Measurements from ENCODE around the gene BCL6B.
"Not testable (repeated sequence)": the region's sequence is repeated elsewhere in the genome, so short reads cannot be mapped to it uniquely, and the experiment has no call there.

The BCL6B gene

DNA sequence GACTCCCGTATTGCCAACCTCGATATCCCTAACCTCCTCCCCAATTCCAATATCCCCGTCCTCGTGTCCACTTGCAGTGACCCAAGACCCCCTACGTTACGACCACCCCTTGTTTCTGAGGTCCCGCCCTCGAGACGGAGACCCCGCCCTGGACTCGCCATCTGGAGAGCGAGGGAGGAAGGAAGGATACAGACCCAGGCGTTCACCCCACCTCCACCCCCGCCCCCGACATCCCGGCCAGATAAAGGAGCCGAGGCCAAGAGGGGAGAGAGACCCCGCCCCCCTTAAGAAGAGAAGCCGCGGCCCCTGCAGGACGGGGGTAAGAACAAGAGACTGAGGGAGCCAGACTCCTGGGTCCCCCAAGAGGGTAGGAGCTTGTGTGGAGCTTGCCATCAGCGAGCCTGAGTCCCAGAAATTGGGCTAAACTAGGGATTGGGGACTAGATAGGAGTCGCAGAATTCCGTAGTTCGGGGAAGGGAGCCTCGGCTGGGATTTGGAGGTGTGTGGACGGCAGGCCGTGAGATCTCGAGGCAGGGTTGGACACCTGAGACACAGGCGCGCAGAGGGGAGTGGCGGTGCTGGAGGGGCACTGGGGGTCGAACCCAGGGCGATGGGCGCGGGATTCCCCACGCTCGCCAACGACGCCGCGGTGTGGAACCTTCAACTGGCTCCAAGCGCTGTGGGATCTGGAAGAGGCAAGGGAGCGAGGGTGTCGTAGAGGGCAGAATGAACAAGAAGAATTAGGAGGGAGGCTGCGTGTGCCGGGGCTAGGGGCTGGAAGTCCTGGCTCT lies at the start of gene BCL6B:
BCL6B (plus strand) TSS at position 270 of the 791 bp plus-strand sequence. CDS start 622 bp downstream, outside the sequence.
- no peak for DNase-seq (ENCODE audit: low spot score)

DNA sequence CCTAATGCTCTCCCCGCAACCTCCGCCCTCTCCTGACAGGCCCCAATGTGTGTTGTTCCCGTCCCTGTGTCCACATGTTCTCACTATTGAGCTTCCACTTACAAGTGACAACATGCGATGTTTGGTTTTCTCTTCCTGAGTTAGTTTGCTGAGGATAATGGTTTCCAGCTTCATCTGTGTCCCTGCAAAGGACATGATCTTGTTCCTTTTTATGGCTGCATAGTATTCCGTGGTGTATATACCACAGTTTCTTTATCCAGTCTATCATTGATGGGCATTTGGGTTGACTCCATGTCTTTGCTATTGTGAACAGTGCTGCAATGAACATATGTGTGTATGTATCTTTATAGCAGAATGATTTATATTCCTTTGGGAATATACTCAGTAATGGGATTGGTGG lies 43.4 kb upstream of the BCL6B start:
- not testable (repeated sequence) for DNase-seq (ENCODE audit: low spot score)

DNA sequence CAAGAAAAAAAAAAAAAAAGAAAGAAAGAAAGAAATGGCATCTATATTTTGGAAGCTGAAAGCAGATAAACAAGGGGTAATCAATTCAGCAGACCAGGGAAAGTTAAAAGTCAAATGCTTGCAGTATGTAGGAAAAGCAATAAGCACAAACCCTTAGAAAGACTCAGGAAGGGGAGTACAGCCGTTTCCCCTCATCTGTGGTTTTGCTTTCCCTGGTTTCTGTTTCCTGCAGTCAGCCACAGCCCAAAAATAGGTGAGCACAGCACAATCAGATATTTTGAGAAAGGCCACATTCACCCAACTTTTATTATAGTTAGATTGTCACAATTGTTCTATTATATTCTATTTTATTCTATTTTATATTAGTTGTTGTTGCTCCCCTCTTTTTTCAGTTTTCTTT lies 41.4 kb upstream of the BCL6B start:
- DNase-seq (ENCODE audit: low spot score), result no peak

- DNase-seq (ENCODE audit: low spot score), result no peak
Observed at GRCh38 chr17:6985266-6985665, 37.6 kb upstream of the BCL6B start.

DNA sequence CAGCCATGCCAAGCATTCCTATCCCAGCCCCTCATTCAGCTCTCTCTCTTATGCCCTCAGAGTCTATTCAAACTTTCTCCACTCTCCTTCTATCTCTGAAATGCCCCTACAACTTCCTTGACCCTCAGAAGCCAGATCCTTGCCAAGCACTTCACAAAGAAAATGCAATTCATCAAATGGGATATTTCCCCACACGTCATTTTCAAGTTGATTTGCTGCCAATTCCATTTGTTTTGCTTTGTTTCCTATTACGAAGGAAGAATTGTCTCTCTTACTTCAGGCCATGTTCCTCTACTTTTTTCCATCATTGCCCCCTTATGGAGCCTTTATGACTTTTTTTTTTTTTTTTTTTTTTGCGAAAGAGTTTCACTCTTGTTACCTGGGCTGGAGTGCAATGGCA lies 36.2 kb upstream of the BCL6B start:
- DNase-seq (ENCODE audit: low spot score), result no peak

- DNase-seq (ENCODE audit: low spot score), result no peak
Observed at GRCh38 chr17:6989779-6990178, 33.1 kb upstream of the BCL6B start.

DNA sequence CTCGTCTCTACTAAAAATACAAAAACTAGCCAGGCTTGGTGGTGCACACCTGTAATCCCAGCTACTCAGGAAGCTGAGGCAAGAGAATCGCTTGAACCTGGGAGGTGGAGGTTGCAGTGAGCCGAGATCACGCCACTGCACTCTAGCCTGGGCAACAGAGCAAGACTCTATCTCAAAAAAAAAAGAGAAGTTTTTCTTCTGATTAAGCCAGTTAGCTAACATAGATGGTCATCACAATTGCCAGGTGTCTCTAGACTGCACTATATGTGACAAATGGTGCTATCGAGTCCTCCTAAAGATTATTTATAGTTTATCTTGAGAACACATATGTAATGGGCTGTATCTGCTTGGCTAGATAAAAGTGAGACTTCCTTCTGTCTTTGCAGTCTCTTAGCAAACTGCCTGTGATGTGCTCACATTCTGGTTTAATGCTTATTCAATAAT lies 29.2 kb upstream of the BCL6B start:
- DNase-seq (ENCODE audit: low spot score), result not testable (repeated sequence)

- no peak for DNase-seq (ENCODE audit: low spot score)
Observed at GRCh38 chr17:6994118-6994598, 28.7 kb upstream of the BCL6B start.

GRCh38 chr17:6994666-6995256 lies 28.1 kb upstream of the BCL6B start:
- no peak for DNase-seq (ENCODE audit: low spot score)

DNA sequence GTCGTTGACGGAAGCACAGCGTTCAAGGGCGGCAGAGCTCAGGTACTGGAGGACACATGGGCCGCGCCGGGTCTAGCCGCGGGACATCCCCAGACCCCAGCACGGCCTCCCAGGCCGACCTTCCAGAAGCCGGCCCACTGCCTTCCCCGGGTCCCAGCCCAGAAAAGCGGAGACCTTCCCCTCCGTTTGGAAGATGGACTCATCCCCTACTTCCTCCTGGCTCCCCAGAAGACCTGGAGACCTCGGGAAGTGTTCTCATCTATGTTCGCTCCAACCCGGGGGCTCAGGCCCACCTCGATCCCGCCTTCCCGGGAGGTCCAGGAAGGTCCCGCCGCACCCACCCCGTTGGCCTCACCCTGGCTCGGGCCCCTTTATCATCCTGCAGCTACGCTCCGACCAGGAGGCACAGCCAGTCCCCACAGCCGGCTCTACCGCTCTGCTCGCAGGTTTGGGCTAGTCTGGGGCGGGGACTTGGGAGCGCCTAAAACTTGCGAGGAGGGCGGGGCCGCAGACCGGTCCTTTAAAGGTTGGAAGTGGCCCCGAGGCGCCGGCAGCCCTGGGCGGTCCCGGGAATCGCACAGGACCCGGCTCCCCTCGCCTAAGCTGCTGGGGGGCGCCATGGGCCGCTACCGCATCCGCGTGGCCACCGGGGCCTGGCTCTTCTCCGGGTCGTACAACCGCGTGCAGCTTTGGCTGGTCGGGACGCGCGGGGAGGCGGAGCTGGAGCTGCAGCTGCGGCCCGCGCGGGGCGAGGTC lies 27.2 kb upstream of the BCL6B start, which contains the start of gene ALOX12:
ALOX12 (plus strand) TSS at position 550 of the 756 bp plus-strand sequence; CDS start at position 619, 69 bp downstream.
- DNase-seq (ENCODE audit: low spot score), result no peak

DNA sequence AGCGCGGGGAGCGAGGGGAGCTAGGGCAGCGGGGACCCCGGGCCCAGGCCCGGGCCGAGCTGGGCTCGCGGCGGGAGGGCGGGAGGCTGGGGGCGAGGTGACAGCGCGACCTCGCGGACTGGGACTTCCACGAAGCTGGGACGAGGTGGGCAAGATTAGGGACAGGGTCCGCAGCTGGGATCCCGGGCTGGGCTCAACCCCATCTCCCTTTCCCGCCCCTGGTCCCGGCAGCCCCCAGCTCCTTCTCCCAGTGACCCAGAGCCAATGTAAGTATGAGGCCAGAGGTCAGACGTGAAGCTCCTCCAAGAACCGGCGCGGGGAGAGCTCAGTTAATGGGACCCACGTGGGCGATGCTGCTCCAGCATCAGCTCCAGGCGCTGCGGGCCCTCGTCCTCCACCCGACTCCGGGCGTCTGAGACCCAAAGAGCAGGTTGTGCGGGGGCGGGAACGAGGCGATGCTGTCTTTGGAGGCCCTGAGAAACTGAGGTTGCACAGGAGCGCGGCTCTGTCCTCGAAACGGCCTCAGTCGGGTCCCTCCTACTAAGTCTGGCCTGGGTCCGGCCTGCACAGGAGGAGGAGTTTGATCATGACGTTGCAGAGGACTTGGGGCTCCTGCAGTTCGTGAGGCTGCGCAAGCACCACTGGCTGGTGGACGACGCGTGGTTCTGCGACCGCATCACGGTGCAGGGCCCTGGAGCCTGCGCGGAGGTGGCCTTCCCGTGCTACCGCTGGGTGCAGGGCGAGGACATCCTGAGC lies 26.4 kb upstream of the BCL6B start:
- DNase-seq (ENCODE audit: low spot score), result no peak

GRCh38 chr17:6997171-6997570 lies 25.7 kb upstream of the BCL6B start:
- no peak for DNase-seq (ENCODE audit: low spot score)

DNA sequence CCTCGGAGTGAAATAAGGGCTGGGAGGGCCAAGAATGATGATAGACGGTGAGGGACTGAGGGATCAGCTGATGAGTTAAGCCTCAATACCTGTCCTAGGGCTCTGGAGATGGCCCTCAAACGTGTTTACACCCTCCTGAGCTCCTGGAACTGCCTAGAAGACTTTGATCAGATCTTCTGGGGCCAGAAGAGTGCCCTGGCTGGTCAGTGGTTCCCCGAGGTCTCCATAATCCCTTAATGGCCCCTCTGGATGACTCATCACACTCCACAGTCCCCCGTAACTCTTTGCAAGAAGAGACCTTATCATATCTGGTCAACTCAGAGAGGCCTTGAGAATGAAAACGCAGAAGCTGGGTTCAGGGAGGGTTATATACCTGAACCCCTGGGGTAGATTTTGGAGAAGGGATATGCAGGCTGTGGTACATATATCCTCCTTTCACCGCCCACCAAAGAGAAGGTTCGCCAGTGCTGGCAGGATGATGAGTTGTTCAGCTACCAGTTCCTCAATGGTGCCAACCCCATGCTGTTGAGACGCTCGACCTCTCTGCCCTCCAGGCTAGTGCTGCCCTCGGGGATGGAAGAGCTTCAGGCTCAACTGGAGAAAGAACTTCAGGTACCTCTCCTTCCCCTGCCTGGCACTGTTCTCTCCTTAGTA lies 23.9 kb upstream of the BCL6B start:
- no peak for DNase-seq (ENCODE audit: low spot score)

DNA sequence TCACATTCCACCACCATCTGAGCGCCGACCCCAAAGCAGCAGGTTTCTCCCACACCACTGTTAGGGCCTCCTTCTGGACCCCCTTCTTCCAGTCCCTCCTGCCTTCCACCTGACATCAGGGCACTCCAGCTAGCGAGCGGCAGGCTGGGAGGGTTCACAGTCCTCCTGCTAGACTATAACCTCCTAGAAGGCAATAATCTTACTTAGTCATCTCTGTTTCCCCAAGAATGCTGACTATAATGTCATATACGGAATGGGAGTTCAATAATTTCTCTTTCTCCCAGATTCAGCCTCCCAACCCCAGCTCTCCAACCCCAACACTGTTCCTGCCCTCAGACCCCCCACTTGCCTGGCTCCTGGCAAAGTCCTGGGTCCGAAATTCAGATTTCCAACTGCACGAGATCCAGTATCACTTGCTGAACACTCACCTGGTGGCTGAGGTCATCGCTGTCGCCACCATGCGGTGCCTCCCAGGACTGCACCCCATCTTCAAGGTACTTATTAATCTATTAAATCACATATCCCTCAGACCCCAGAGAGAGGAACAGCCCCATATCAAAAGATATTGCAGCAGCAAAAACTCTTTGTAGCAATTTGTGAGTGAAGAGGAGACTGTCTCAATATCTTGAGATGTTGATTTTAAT lies 21.4 kb upstream of the BCL6B start:
- no peak for DNase-seq (ENCODE audit: low spot score)

DNA sequence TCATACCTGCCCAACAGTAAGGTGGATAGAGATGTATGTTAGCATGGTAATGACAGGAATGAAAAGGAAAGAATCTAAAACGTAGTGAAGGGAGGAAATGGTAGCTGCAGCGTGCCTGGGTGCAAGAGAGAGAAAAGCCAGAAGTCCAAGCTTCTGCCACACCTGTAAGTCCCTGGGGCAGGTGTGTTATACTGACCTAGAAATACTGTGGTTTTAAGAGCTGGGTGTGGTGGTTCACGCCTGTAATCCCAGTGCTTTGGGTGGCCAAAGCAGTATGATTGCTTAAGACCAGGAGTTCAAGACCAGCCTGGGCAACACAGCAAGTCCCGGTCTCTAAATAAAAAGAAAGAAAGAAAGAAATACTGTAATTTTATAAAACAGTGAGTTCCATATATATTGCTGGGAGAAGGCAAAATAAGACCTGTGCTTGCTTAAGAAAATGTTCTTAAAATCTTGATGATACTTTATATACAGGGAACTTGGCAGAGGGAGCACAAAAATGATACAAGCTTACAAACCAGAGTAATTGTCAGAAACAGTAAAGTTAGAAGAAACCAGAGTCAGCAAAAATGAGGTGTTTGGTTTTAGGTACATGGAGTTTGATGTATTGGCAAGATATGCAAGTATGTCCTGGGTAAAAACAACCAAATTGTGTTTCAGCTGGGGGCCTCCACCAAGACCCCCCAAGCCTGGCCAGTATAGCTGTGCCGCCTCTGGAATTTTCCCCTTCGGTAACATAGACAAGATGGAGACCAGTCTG lies 20.4 kb upstream of the BCL6B start:
- DNase-seq (ENCODE audit: low spot score), result no peak

GRCh38 chr17:7003745-7004144 lies 19.1 kb upstream of the BCL6B start:
- no peak for DNase-seq (ENCODE audit: low spot score)

- DNase-seq (ENCODE audit: low spot score), result no peak
Observed at GRCh38 chr17:7004398-7005253, 18.2 kb upstream of the BCL6B start.

- DNase-seq (ENCODE audit: low spot score), result no peak
Observed at GRCh38 chr17:7005716-7006115, 17.1 kb upstream of the BCL6B start.

GRCh38 chr17:7007143-7007542 lies 15.7 kb upstream of the BCL6B start:
- no peak for DNase-seq (ENCODE audit: low spot score)
